ENCODE results near the gene AXDND1.
"Not testable (repeated sequence)": the region's sequence is repeated elsewhere in the genome, so short reads cannot be mapped to it uniquely, and the experiment has no call there.

Gene AXDND1

DNA sequence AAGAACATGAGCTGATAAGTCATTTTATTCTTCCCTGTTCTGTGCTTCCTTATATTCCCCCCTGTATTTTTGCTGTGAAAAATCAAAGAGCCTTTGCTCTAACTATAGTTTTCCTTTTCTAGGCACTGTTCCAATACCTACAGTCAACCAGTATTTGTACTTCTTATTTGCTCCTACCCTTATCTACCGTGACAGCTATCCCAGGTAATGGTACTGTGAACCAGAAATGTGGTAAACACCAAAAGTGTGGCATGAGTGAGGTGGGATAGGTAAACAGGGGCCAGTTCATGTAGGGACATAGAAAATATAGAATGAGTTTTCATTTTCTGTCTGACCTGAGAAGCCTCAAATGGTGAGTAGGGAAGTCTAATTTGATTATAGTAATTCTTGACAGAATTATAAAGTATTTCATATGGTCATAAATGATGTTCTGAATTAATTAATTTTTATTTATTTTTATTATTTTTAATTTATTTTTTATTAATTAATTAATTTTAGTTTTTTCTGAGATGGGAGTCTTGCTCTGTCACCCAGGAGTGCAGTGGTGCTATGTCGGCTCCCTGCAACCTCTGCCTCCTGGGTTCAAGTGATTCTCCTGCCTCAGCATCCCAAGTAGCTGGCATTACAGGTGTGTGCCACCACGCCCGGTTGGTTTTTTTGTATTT is 22.9 kb upstream of the AXDND1 start:
- no peak for TF ChIP-seq FOXP2 (optimal IDR thresholded peaks at IDR 0.05; ENCODE audit: control extremely low read depth, extremely low read length, insufficient read depth)
- TF ChIP-seq POLR2AphosphoS5 (IDR thresholded peaks at IDR 0.05; ENCODE audit: borderline replicate concordance, low read depth, low read length), result no peak

DNA sequence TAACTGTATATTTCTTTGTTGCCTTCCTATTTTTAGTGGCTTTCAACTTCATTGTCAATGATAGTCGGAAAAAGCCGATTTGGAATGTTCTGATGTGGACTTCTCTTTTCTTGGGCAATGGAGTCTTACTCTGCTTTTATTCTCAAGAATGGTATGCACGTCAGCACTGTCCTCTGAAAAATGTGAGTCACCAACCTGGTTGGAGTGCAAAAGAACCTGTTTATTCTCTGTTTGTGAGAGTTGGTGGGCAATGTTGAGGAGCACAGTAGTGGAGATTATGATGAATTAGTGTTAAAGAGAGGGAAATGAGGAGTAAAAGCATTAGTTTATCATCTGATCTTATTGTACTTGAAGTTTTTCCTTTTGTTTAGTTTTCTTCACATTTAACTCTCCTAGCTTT is 14.5 kb upstream of the AXDND1 start:
- Histone ChIP-seq H3K27ac (no peak overlapping the region), H3K36me3 (ENCODE audit: insufficient read depth, low read length) (0 out of 2 replicates have a peak, but pooled peaks cover 3% of the 10 kb centered on the region), H3K9ac (ENCODE audit: insufficient read length) (no peak overlapping the region), H3K9me3 (ENCODE audit: low read depth, low read length) (no peaks in the 10 kb centered on the region), H3K4me3 (no peak overlapping the region)
- TF ChIP-seq FOXP2 (optimal IDR thresholded peaks at IDR 0.05; ENCODE audit: control extremely low read depth, extremely low read length, insufficient read depth), result no peak
- TF ChIP-seq EZH2 (IDR thresholded peaks at IDR 0.05), result no peak
- TF ChIP-seq POLR2AphosphoS5 (IDR thresholded peaks at IDR 0.05; ENCODE audit: borderline replicate concordance, low read depth, low read length), result no peak
- DNase-seq (ENCODE audit: low read depth, low spot score), result no peak

More for the DNA sequence above, 22.9 kb upstream of the AXDND1 start:
- H3K36me3 ChIP-seq (ENCODE audit: insufficient read depth, low read length), result peaks cover 12% of the 10 kb centered on the region
- H3K27ac ChIP-seq, result no peak overlapping the region
- no peak overlapping the region for H3K4me3 ChIP-seq
- H3K9me3 ChIP-seq (ENCODE audit: low read depth, low read length), result no peaks in the 10 kb centered on the region
- no peak for DNase-seq (ENCODE audit: low read depth, low spot score)
- no peak overlapping the region for H3K9ac ChIP-seq (ENCODE audit: insufficient read length)

DNA sequence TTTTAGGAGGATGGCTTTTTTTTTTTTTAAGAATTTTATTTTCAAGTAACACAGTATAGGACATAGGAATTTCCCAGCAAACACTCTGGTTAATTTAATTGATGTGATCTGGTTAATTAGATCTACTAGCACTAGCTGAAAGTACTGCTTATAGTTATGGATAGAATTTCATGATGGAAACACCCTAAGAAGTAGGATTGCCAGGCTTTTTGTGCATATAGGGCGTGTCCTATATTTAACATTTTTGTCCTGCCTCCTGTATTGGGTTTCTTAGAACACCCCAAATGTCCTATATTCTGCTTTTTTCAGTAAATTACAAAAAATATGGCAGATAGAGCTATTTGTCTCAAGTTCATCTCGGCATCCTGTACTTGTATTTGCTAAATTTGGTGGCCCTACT is 13.5 kb upstream of the AXDND1 start:
- no peak overlapping the region for H3K27ac ChIP-seq
- no peak overlapping the region for H3K4me3 ChIP-seq
- no peak overlapping the region for H3K9ac ChIP-seq (ENCODE audit: insufficient read length)
- DNase-seq (ENCODE audit: low read depth, low spot score), result no peak
- no peaks in the 10 kb centered on the region for H3K9me3 ChIP-seq (ENCODE audit: low read depth, low read length)
- TF ChIP-seq EZH2 (IDR thresholded peaks at IDR 0.05), result no peak
- no peak for TF ChIP-seq FOXP2 (optimal IDR thresholded peaks at IDR 0.05; ENCODE audit: control extremely low read depth, extremely low read length, insufficient read depth)
- 0 out of 2 replicates have a peak, but pooled peaks cover 3% of the 10 kb centered on the region for H3K36me3 ChIP-seq (ENCODE audit: insufficient read depth, low read length)

DNA sequence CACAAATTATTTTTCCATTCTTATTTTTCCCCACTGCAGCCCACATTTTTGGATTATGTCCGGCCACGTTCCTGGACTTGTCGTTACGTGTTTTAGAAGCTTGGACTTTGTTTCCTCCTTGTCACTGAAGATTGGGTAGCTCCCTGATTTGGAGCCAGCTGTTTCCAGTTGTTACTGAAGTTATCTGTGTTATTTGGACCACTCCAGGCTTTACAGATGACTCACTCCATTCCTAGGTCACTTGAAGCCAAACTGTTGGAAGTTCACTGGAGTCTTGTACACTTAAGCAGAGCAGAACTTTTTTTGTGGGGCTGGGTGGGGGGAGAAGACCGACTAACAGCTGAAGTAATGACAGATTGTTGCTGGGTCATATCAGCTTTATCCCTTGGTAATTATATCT is 12.2 kb upstream of the AXDND1 start:
- Histone ChIP-seq H3K36me3 (ENCODE audit: insufficient read depth, low read length) (0 out of 2 replicates have a peak, but pooled peaks cover 3% of the 10 kb centered on the region), H3K9me3 (ENCODE audit: low read depth, low read length) (no peaks in the 10 kb centered on the region), H3K4me3 (no peak overlapping the region), H3K27ac (no peak overlapping the region), H3K9ac (ENCODE audit: insufficient read length) (no peak overlapping the region)
- DNase-seq (ENCODE audit: low read depth, low spot score), result no peak
- TF ChIP-seq EZH2 (IDR thresholded peaks at IDR 0.05), result no peak
- TF ChIP-seq POLR2AphosphoS5 (IDR thresholded peaks at IDR 0.05; ENCODE audit: borderline replicate concordance, low read depth, low read length), result no peak
- TF ChIP-seq FOXP2 (optimal IDR thresholded peaks at IDR 0.05; ENCODE audit: control extremely low read depth, extremely low read length, insufficient read depth), result no peak

DNA sequence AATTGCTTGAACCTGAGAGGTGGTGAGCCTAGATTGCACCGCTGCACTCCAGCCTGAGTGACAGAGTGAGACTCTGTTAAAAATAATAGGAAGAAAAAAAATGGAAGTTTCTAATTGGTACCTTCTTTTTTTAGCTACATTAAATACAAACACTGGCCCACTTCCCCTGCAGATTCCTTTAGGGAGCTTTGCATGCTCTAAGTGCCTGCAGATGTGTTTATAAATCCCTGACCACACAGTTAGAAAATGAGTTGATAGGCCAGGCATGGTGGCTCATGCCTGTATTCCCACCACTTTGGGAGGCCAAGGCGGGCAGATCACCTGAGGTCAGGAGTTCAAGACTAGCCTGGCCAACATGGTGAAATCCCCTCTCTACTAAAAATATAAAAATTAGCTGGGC is 4.1 kb upstream of the AXDND1 start:
- H3K27ac ChIP-seq; H3K9ac ChIP-seq (ENCODE audit: insufficient read length); DNase-seq (ENCODE audit: low read depth, low spot score); H3K9me3 ChIP-seq (ENCODE audit: low read depth, low read length); H3K4me3 ChIP-seq; H3K36me3 ChIP-seq (ENCODE audit: insufficient read depth, low read length): not testable (repeated sequence)

DNA sequence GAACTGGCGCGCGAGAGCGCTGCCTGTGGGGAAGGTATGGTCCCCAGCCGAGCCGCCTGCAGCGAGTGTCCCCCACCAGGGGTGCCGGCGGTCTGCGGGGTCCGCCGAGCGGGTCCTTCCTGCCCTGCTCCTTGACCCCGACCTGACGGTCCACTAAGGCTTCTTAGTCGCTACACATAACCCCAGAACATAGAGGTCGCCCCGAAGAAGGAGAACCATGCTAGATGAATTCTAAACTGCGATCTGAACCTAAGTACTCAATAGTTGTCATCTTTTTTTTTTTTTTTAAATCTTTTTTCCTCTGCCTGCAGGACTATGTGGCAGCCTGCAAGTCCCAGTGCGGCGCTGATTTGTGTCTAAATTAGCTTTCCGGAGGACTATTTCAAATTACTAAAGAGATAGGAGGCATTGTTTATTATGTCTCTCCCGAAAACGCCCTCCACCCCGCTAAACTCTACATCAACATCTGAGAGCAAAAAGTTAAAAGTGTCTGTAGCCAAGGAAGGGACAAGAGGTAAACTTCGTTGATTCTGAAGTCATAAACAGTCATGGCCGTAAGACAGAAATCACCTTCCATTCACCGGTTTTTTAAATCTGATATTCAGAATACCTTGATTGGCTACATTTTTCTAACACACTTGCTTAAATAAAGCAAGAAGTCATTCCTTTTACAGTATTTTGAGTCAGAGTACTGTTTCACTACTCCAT is 476 bp downstream of the AXDND1 start:
- Histone ChIP-seq H3K9ac (ENCODE audit: insufficient read length) (peak overlapping the region; percentile 80), H3K27ac (no peak overlapping the region), H3K36me3 (ENCODE audit: insufficient read depth, low read length) (no peaks in the 10 kb centered on the region), H3K4me3 (peak overlapping the region; percentile 91), H3K9me3 (ENCODE audit: low read depth, low read length) (no peaks in the 10 kb centered on the region)
- no peak for DNase-seq (ENCODE audit: low read depth, low spot score)
- TF ChIP-seq FOXP2 (optimal IDR thresholded peaks at IDR 0.05; ENCODE audit: control extremely low read depth, extremely low read length, insufficient read depth), result no peak
- no peak for TF ChIP-seq POLR2AphosphoS5 (IDR thresholded peaks at IDR 0.05; ENCODE audit: borderline replicate concordance, low read depth, low read length)
- no peak for TF ChIP-seq EZH2 (IDR thresholded peaks at IDR 0.05)

DNA sequence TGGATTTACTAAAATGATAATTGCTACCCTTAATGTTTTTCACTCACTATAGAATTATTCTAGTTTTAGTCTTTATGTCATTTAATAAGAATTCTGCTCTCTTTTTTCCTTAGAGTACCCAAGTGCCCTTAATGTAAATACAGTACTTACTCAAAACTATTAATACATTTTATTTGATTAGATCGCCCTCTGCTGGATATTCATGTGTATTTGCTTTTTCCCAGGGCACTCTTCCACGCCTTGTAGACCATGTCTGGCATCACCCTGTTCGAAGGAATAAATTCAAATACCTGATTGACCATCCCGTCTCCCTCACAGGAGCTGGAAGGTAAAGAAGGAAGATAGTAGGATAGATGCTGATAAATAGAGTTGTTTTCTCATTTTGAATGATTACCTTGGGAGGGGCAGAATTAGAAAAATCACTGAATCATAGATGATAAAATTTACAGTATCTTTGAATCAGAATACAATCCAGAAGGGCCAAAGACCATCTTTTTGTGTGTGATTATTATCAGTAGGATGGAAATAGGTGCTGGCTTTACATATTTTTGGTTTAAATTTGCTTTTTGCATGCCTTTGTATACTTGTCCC is 4.1 kb downstream of the AXDND1 start:
- no peaks in the 10 kb centered on the region for H3K9me3 ChIP-seq (ENCODE audit: low read depth, low read length)
- no peaks in the 10 kb centered on the region for H3K36me3 ChIP-seq (ENCODE audit: insufficient read depth, low read length)
- TF ChIP-seq EZH2 (IDR thresholded peaks at IDR 0.05) (no peak), FOXP2 (optimal IDR thresholded peaks at IDR 0.05; ENCODE audit: control extremely low read depth, extremely low read length, insufficient read depth) (no peak), POLR2AphosphoS5 (IDR thresholded peaks at IDR 0.05; ENCODE audit: borderline replicate concordance, low read depth, low read length) (no peak)
- no peak overlapping the region for H3K4me3 ChIP-seq
- peak; percentile 61 for DNase-seq (ENCODE audit: low read depth, low spot score)
- H3K27ac ChIP-seq, result no peak overlapping the region
- H3K9ac ChIP-seq (ENCODE audit: insufficient read length), result no peak overlapping the region

DNA sequence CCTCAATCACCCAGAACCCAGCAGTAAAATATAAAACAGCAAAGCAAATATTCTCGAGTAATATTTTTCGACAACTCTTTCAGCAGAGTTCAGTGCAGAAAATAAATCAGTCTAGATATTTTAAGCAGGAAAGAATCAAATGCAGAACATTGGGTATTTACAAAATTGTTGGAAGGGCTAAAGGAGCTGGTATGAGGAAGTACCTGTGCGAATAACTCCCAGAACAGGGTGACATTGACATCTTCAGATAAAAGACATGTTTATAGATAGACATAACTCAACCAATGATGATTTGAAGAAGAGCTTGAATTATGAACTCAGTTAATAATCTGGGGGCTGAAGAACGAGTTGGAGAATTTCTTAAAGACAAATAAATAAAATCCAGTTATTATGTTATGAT is 6.4 kb downstream of the AXDND1 start:
- TF ChIP-seq FOXP2 (optimal IDR thresholded peaks at IDR 0.05; ENCODE audit: control extremely low read depth, extremely low read length, insufficient read depth), result no peak
- no peak for TF ChIP-seq POLR2AphosphoS5 (IDR thresholded peaks at IDR 0.05; ENCODE audit: borderline replicate concordance, low read depth, low read length)
- TF ChIP-seq EZH2 (IDR thresholded peaks at IDR 0.05), result no peak
- H3K9ac ChIP-seq (ENCODE audit: insufficient read length), result no peak overlapping the region
- H3K4me3 ChIP-seq, result no peak overlapping the region
- H3K27ac ChIP-seq, result no peak overlapping the region
- H3K36me3 ChIP-seq (ENCODE audit: insufficient read depth, low read length), result no peaks in the 10 kb centered on the region
- DNase-seq (ENCODE audit: low read depth, low spot score), result no peak
- H3K9me3 ChIP-seq (ENCODE audit: low read depth, low read length), result no peaks in the 10 kb centered on the region

Measured in SK-N-MC (cell line).